ENCODE measurements around the gene ZSCAN31. TPM values are rescaled to one million over a fixed set of nuclear protein-coding genes. Genes with fewer than 3 reads are reported as not detected.

The ZSCAN31 gene
- total and polyA plus RNA-seq, 9 of the 15 experiments (the other 6 are each of a cell fraction or from before 2014, with no cell fraction given), result 3.9 to 12.1 (median 7.0) TPM

- TF ChIP-seq HMG20A (CRISPR knock-in tag; conservative IDR thresholded peaks at IDR 0.05), result no peak
- TF ChIP-seq ZNF175 (CRISPR knock-in tag; IDR thresholded peaks at IDR 0.05; ENCODE audit: low read depth), result no peak
- TF ChIP-seq KLF13 (tag; IDR thresholded peaks at IDR 0.05; ENCODE audit: borderline replicate concordance, low read depth), result no peak
- TF ChIP-seq NCOA4 (IDR thresholded peaks at IDR 0.05; ENCODE audit: partially characterized antibody), result no peak
- TF ChIP-seq MCM2 (IDR thresholded peaks at IDR 0.05; ENCODE audit: low read depth), result no peak
- no peak for TF ChIP-seq ZFPM2 (CRISPR knock-in tag; IDR thresholded peaks at IDR 0.05)
- no peak for TF ChIP-seq GTF2F1 (IDR thresholded peaks at IDR 0.05; ENCODE audit: low read depth, low read length)
- no peak for TF ChIP-seq MED1 (CRISPR knock-in tag; IDR thresholded peaks at IDR 0.05; ENCODE audit: borderline replicate concordance)
- TF ChIP-seq FIP1L1 (IDR thresholded peaks at IDR 0.05; ENCODE audit: low read depth, low read length, poor library complexity, severe bottlenecking), result no peak
- TF ChIP-seq PHB2 (IDR thresholded peaks at IDR 0.05; ENCODE audit: low read depth), result no peak
- no peak for TF ChIP-seq HDAC8 (tag; IDR thresholded peaks at IDR 0.05)
- TF ChIP-seq U2AF2 (optimal IDR thresholded peaks at IDR 0.05; ENCODE audit: low read depth, low read length), result no peak
- no peak for TF ChIP-seq MTA1 (IDR thresholded peaks at IDR 0.05; ENCODE audit: borderline replicate concordance)
- no peak for TF ChIP-seq AFF4 (CRISPR knock-in tag; IDR thresholded peaks at IDR 0.05)
- TF ChIP-seq NFATC3 (IDR thresholded peaks at IDR 0.05), result 0 out of 2 replicates have a peak, but pooled peaks have one; percentile 46
- no peak for TF ChIP-seq ZNF696 (CRISPR knock-in tag; conservative IDR thresholded peaks at IDR 0.05)
- TF ChIP-seq ZNF134 (CRISPR knock-in tag; conservative IDR thresholded peaks at IDR 0.05), result no peak
- TF ChIP-seq ZNF512 (tag; IDR thresholded peaks at IDR 0.05), result no peak
- TF ChIP-seq GATAD2A (IDR thresholded peaks at IDR 0.05), result no peak
Observed at GRCh38 chr6:28280595-28281287, 55.2 kb downstream of the ZSCAN31 start (continued).

All from K562 (cell line).